RWPE1 (cell line): Measurements from ENCODE around the gene CTNNA3.

Experiments
- CTCF ChIA-PET: fragments of 350-600 bp; sonication (Branson Sonifier 250); formaldehyde crosslinking; extraction: SDS; loops from one replicate; lab custom pipeline; 2021; lab: Yijun Ruan, JAX
- POLR2A ChIA-PET: fragments of 400-600 bp; formaldehyde crosslinking; extraction: SDS; loops from one replicate; lab custom pipeline; 2020; ENCODE audit warnings: antibody characterized with exemption; ENCODE audit not compliant: low non-redundant PET; lab: Yijun Ruan, JAX
- DNase-seq: peaks from one replicate; pipeline ENCODE4 v3.0.0; 2012; ENCODE audit warnings: low spot score
- H3K27ac ChIP-seq: fragments of 450-650 bp; 2 replicates; pipeline ENCODE4 v1.5.1; 2017
- CTCF ChIP-seq: fragments of 450-650 bp; conservative IDR thresholded peaks from 2 replicates; pipeline ENCODE4 v1.5.1; 2017; ENCODE audit warnings: low read depth, mild to moderate bottlenecking

CTNNA3 gene

DNA sequence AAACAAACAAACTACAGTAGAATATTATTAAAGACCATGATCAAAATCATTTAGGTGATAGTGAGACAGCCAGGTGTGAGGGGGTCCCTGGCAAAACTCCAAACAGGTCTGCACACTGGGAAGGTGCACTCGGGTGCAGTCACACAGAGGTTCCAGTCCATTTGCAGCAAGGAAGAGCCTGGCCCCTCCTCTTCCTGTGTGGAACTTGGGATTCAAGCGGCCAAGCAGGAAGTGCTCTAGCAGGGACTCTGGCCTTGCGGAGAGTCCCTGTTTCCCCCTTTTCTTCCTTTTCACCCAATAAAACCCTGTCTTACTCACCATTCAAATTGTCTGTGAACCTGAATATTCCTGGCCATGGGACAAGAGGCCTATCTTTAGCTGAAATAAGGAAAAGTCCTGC is 588.3 kb downstream of the CTNNA3 start:
- ChIA-PET CTCF (no interaction called here), POLR2A (no interaction called here)
- no peak for DNase-seq
- no peak for TF ChIP-seq CTCF
- H3K27ac ChIP-seq = no peak overlapping the region

DNA sequence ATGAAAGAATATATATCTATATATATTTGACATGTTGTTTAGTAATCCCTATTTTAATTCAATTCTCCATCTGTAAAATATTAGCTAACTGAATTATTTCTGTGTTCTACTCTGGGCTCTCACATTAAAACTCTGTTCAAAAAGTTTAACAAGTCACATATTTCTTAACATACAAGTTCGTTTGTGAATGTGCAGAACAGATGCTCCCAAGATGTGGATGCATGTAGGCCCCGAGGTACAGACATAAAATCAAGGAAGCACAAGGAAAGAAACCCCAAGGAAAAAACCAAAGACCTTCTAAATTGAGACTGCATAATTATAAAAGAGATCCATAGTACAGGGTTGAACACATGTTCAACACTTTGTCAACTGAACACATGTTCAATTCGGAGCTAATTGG is 595.0 kb downstream of the CTNNA3 start:
- H3K27ac ChIP-seq = no peak overlapping the region
- no peak for DNase-seq
- ChIA-PET POLR2A (no interaction called here), CTCF (no interaction called here)
- no peak for TF ChIP-seq CTCF

- ChIA-PET POLR2A (no interaction called here), CTCF (interaction anchor here (0.7 kb wide), 1 partner anchor 642 kb away, joined by 3 read pairs; no protein-coding TSS in a partner anchor)
Measured at GRCh38 chr10:67098461-67098860, 597.5 kb downstream of the CTNNA3 start.

DNA sequence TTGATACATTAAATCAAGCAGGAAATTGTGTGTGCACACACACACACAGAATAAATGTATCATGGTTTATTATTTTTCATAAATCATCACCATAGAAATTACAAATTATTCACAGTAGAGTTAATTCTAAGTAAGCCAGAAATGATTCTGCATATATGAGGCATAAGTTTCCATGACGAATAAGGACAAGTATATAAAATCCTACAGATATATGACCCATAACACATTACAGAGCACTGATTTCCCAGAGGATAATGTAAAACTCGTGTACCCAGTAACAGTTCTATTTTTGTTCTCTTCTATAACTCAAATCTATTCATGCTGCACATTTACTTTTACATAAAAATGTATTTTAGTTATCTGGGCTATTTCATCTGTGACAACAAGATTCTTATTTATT is 600.5 kb downstream of the CTNNA3 start:
- no peak overlapping the region for H3K27ac ChIP-seq
- ChIA-PET POLR2A (no interaction called here), CTCF (no interaction called here)
- DNase-seq = no peak
- TF ChIP-seq CTCF = no peak

More at GRCh38 chr10:67098461-67098860, 597.5 kb downstream of the CTNNA3 start:
- no peak for TF ChIP-seq CTCF
- no peak overlapping the region for H3K27ac ChIP-seq
- no peak for DNase-seq

DNA sequence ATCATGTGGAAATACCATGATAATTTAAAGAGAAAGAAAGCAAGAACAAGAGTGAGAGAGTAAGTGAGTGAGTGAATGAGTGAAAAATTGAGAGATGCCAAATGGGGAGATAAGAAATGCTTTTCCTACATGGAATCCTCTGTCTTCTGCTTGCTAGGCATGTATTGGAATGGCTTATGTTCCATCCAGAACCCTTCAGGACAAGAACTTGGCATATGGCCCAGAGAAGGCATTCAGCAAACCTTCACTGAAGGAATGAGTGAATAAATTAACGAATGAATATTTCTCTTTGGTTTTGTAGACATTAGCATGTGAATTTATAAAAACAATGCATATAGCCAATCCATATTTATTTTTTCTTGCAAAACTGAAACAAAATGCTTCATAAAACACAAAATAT is 608.0 kb downstream of the CTNNA3 start:
- no peak for DNase-seq
- POLR2A ChIA-PET = no interaction called here
- CTCF ChIA-PET = no interaction called here
- no peak for TF ChIP-seq CTCF
- H3K27ac ChIP-seq = no peak overlapping the region

- CTCF ChIA-PET = no interaction called here
- POLR2A ChIA-PET = no interaction called here
- no peak overlapping the region for H3K27ac ChIP-seq
- no peak for DNase-seq
- TF ChIP-seq CTCF = no peak
Measured at GRCh38 chr10:67087135-67087425, 608.9 kb downstream of the CTNNA3 start.
